NOMO-1 treated with dmso at 0.1 percent for 144 hours (cell line): ENCODE data around the gene LENG8.
"Not testable (repeated sequence)": the region's sequence is repeated elsewhere in the genome, so short reads cannot be mapped to it uniquely, and the experiment has no call there.

Source experiments
- DNase-seq: peaks from one replicate; lab custom pipeline; 2025; ENCODE audit not compliant: unreplicated experiment; lab: John Stamatoyannopoulos, UW

The LENG8 gene

DNA sequence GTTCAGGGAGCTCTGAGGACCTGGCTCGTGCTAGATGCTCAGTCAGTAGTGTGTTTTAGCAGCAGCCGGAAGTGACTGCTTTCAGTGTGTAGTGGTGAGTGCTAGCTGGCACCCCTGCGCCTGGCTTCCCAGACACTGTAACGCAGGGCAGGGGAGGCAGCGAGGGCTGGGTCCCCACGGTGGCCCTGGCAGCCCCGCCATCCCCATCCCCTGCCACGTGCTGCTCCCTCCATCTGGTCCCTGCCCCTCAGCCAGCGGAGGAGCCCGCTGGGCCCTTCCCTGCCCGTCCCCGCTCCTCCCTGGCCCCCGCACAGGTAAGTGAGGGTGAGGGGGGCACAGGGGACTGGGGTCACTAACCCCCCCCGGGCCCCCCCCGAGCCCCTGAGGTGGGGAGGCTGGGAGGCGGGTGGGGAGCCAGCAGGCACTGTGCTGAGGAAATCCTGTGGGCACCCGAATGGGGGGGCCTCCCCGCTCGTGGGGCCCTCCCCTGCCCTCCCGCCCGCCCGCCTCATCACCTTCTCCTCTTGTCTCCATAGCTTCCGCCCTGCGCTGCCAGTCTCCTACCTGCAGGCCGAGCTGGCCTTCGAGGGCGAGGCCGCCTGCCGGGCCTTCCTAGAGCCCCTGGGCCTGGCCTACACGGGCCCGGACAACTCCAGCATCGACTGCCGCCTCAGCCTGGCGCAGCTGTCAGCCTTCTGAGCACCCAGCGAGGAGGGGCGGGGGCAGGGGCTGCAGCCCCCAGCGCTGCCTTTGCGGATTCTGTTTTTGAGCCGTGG, 11.4 kb downstream of the LENG8 start:
- DNase-seq, result no peak

DNA sequence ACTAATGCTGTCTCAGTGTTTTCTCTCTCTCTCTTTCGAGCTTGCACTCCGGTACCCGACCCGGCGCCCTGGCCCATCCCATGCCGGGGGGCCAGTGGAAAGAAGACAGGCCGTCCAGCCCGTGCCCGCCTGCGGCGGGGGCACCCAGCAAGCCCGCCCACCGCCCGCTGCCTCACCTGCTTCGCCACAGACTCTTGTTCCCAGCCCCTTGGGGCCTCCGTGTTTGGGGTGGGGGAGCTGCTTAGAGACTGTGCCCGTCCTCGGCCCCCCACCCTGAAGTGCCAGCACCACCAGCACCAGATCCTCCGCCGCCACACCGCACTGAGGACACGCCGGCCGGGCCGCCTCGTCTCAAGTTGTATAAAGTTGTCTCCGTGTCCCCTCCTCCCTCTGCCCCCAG, 12.2 kb downstream of the LENG8 start:
- DNase-seq, result no peak

DNA sequence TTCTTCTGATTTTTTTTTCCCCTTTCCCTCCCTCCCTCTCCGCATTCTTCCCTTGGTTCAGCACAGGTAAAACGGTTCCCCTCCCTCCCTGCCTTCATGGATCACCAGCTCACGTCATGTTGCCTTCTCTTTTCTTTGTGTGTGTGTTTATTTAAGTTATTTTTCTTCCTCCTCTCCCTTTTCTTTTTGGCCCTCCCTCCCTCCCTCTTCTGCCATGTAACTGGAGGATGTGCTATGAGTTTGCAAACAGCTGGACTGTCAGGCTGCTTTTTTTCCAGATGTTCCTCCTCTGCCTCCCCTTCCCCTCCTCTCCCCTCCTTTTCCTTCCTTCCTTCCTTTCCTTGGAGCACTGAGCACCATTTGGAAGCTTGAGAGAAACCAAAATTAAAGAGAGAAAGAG, 12.6 kb downstream of the LENG8 start:
- DNase-seq, result no peak

DNA sequence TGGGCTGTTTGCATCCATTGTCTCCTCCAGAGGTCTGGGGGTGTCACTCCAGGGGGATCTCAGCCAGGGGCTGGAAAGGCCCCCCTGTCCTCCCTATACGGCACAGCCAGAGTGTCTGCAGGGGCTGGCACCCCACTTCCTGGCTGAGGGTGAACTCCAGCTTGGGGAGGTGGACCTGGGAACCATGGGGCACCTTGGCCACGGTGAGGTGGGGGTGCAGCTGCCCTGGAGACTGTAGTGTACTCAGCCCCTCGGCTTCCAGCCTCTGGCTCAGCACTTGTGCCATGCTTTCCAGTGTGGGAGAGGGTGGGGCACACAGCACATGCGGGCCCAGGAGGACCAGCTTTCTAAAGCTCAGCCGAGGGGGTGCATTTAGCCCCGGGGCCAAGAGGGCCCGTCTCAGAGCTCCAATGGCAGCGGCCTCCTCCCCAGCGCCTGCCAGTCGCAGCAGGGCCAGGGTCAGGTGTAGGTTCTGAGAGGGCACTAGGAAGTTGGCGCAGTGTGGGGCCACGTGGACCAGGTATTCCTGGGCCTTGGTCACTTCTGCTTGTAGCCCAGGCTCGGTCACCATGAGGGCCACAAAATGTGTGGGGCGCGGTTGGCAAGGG, 13.2 kb downstream of the LENG8 start:
- no peak for DNase-seq

DNA sequence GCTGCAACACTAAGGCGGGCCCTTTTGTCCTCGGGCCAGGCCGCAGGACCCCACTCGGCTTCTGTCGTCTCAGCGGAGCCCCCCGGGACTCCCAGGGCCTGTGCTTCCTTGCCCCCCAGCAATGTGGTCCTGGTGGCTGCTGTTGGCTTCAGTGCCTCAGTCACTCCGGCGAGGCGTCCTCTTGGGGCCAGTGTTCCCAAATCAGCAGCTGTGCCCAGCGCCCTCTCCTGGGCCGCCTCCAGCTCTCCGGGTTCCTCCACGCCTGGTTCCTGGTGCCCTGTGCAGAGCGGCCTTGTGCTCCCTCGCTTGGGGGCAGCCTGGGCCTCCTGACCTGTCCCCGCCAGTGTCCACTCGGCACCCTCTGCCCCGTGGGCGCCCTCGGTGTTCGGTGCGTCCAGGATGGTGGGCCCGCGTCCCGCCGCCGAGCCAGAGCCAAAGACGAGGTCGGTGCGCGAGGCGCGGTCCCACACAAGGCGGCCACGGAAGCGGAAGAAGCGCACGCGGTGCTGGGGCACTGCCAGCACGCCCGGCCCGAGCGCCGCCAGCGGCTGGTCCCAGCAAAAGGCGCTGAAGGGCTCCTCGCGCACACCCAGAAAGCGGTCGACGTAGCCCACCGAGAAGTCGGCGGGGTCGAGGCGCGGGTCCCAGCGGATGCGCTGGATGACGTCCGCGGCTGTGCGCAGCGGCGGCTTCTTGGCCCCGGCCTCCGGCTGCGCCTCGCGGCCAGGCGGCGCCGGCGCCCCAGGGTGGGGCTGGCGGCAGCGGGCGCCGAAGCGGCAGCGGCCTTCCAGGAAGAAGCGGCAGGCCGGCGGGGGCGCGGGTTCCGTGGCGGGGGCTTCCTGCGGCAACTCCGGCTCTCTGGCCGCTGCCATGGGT, 13.9 kb downstream of the LENG8 start:
- DNase-seq, result peak; percentile 67

DNA sequence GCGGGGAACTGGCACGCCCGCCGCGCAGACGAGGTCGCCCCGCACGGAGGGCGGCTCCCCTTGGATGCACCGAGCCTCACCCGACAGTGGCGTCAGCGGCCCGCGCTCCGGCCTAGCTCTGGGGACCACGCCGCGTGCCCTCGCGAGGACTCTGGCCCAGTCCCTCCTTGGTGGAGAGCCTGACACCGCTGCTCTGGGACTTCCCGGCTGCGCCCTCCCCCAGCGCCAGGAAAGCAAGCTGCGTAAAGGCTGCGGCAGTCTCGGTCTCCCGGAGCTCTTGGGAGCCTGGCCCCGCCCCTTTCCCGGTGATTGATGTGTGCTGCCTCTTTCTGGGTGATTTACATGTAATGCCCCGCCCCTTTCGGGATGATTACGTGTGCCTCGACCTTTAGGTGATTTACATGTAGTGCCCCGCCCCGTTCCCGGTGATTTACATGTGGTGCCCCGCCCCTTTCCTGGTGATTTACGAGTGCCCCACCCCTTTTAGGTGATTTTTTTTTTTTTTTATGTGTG, 14.6 kb downstream of the LENG8 start, which contains the start of gene LENG9:
Gene LENG9, minus strand, starts transcription at position 248 of the 513 bp plus-strand sequence. CDS start 252 bp downstream, outside the sequence.
- peak; percentile 91 for DNase-seq

DNA sequence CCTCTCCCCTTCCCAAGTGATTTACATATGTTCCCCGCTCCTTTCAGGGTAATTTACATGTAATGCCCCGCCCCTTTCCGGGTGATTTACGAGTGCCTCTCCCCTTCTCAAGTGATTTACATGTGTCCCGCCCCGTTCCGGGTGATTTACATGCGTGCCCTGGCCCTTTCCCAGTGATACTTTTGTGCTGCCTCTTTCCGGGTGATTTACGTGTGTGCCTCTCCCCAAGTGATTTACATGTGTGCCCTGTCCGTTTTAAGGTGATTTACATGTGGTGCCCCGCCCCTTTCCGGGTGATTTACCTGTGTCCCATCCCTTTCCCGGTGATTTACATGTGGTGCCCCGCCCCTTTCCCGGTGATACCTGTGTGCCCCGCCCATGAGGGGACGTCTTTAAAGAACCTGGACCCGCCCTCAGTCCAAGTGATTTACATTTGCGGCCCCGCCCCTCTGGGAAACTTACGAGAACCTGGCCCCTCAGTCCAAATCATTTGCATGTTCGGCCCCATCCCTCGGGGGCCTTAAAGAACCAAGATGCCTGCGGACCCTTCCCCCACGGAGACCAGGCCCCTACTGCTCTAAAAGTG, 15.1 kb downstream of the LENG8 start:
- peak; percentile 91 for DNase-seq

DNA sequence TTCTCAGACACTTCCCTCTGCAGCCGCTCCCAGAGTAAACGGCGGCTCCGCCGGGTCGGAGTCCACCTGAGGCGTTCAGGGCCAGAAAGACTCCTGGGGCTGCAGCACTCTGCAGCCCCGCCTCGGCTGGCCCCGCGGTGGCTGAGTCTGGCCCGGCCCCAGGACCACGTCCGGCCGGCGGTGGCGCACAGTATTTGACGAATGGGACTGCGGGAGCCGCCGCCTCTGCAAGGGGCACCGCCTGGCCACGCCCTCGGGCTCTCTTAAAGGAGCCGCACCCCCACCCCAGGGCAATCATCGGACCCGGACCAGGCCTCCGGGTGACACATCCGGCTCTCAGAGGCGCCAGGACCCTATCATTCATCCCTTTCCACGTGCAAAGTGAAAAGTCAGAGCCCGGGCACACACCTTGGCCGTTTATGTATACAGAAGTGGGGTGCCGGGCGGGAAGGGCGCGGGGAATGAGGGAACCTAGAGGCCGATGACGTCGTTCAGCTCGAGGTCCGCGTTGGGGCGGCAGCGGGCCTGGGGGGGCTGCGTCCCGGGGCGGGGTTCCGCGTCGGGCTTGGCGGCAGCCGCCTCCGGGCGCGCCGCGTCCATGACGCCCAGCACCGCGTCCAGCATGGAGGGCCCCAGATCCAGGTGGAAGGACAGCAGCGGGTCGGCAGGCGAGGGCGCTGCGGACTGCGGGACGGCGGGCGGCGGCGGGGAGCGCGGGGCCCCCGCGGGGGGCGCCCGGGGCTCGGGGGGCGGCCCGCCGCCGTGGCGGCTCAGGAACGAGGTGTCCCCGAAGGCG, 15.8 kb downstream of the LENG8 start:
- peak; percentile 92 for DNase-seq

DNA sequence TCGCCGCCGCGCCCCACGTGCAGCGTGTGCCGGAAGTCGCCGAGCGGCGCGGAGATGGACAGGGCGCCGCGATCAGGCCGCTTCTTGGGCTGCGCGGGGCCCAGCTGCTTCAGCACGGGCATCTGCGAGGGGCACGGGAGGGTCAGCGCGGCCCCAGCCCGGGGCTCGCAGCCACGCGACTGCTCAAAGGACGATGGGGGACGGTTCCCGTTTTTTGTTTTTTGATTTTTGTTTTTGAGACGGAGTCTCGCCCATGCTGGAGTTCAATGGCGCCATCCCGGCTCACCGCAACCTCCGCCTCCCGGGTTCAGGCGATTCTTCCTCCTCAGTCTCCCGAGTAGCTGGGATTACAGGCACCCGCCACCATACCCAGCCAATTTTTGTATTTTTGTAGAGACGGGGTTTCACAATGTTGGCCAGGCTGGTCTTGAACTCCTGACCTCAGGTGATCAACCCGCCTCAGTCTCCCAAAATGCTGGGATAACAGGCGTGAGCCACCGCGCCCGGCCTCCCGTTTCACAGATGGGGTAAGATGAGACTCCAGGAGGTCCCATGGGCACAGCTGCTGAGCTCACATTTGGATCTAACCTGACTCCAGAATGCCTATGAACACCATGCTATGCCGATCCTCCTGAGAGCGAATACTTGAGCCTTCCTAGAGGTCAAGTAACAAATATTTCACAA, 16.6 kb downstream of the LENG8 start:
- DNase-seq, result no peak

DNA sequence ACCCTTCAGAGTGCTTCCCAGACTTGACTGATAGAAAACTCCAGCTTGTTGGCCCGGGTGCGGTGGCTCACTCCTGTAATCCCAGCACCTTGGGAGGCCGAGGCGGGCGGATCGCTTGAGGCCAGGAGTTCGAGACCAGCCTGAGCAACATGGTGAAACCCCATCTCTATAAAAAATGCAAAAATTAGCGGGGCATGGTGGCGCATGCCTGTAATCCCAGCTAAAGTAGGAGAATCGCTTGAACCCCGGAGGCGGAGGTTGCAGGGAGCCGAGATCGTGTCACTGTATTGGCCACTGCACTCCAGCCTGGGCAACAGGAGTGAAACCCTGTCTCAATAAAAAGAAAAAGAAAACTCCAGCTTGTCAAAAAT, 17.1 kb downstream of the LENG8 start:
- not testable (repeated sequence) for DNase-seq

DNA sequence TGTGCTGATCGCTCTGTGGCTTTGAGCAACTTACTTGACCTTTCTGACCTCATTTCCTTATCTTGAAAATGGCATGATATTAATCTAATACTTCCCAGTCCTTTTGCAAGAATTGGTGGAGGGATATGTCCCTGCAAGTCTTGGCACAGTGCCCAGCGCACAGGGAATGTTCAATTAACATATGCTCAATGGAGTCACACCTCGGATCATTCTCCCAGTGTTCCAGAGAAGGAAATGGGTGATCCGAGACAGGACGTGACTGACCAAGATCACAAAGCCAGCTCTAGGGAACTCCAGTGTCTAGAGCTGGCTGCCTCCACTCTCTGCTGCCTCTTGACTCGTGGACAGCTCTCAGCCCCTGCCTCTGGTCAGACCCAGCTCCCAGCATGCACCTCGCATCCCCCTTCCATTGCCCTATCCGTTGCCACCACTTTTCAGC, 20.5 kb downstream of the LENG8 start:
- no peak for DNase-seq

DNA sequence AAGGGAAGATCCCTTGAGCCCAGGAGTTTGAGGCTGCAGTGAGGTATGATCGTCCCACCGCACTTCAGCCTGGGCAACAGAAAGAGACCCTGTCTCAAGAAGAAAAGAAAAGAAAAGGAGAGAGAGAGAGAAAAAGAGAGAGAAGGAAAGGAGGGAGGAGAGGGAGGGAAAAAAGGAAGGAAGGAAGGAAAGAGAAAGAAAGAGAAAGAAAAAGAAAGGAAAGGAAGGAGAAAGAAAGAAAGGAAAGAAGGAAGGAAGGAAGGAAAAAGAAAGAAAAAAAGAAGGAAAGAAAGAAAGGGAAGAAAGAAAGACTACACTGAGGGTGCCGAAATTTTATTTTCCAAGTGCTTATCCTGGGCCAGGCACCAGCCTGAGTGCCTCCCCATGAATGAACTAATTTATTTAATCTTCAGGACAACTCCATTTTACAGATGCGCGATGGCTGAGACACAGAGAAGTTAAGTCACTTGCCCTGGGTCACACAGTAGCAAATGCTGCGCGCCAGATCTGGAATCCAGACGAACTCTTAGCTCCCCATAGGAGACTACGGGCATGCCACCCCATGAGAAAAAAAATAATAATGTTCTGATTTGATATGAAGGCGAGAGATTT, 21.4 kb downstream of the LENG8 start:
- DNase-seq, result no peak

DNA sequence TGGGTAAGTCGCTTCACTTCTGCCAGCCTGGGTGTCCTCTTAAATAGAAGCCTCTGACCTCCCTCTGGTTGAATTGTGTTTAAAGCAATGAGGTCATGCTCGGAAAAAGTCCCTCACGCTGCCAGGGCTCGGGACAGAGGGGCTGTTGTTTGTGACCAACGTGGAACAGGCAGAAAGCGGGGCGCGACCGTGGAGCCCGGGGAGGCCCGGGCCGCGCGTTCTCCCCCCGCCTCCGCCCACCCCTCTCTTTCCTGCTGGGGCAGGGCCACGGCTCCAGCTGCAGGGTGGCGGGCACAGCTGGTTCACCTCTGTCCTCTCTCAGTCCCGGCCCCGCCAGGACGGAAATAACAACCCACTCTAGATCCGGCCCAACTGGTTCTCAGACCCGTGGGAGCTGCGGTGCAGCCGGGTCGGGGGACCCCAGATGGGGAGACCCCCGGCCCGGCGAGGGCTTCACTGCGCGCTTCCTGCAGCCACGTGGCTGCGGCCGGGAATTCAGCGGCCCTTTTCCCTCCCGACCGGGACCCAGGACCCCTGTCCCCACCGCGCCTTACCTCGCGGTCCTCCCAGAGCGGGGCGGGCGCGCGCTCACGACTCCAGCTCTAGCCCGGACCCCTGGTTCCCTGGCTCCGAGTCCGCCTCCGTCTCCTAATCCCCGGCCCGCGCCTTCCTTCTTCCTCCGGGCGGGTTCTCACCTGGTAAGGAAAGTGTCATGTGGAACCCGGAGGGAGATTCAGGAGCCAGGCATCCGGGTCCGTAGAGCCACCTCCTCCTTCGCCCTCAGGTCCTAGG, 22.2 kb downstream of the LENG8 start:
- DNase-seq, result no peak

DNA sequence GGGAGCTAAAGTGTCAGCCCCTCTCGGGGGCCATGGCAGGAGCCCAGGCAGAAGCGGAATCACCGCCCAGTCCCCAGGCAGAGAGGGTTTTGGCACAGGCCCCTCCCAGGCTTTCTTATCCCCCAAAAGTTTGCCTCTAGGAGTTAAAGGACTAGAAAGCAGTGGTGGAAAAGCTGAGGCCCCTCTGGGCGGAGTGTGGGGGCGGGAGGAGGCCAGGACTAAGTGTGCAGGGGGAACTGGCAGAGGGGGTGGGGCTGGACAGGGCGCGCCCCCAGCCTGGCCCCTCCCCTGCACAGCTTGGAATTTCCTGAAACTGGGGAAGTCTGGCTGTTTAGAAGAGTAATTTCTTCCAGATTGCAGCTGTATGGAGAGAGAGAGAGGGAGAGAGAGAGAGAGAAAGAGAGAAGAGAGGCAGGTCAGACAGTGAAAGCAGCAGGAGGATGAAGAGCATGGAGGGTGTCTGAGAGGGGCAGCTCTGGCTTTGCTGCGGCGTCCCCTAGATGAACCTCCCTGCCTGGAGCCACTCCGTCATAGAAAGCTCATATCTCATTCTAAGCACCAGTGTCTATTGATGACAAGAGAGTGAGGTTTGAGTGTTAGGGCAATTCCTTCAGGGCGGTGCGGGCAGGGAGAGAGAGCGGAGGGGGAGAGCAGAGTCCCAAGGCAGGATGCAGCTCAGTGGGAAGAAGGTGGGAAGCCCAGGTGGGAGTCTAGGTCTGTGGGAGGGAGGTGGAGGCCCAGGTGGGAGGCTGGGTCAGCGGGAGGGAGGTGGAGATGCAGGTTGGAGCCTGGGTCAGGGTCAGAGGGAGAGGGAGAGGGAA, 24.3 kb downstream of the LENG8 start, which contains the start of gene CDC42EP5:
Gene CDC42EP5, minus strand, starts transcription at position 226 of the 821 bp plus-strand sequence. CDS start 7,749 bp downstream, outside the sequence.
- DNase-seq, result no peak

DNA sequence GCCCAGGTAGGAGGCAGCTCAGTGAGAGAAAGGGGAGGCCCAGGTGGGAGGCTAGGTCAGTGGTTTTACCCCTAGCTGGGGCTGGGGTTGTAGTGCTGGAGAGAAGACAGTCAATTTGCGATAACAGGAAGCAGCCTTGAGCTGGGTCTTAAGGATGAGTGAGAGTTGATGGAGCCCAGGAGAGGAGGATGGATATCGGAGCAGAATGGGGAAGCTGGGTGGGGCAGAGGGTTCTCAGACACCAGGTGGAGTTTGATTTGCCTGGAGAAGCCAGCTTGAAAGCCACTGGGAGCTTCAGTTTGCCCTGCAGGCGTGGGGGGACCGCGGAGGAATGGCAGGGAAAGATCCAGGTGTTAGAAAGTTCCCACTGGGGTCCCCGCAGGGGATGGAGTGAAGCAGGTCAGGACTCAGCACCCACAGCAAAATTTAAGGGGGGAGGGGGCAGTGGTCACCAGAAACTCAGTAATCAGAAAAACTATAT, 24.9 kb downstream of the LENG8 start:
- no peak for DNase-seq

DNA sequence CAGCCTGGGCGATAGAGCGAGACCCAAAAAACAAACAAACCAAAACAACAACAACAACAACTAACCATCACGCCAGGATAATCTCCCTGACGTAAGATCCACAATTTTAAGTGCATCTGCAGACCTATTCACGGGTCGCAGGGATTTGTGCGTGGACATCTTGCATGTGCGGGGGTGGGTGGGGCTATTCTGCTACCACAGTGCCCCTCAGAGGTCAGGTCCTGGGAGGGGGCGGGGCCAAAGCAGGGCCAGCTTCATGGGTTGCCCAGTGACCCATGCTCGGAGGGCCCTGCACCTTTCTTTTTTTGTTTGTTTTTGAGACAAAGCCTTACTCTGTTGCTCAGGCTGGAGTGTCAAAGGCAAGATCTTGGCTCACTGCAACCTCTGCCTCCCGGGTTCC, 26.7 kb downstream of the LENG8 start:
- DNase-seq, result no peak

DNA sequence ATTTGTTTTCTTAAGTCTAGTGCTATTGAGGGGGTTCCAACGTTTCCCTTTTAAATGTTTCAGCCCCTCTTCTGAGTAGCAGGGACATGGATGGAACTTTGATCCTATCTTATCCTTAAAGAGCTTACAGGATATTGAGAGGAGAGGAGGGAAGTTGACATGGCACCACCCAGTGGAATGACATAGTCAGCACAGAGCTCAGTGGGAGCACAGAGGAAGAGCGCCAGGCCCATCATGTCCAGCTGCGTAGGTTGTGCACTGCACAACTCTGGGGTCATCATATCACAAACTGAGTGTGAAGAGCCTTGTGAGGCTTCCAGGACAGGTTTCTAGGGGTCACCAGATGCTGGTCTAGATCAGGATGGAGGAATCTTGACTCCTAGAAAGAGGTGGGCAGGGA, 28.7 kb downstream of the LENG8 start:
- no peak for DNase-seq
